Karpas-422 (cell line): ENCODE results near the gene ATG101. TPM values are rescaled to one million over a fixed set of nuclear protein-coding genes. Genes with fewer than 3 reads are reported as not detected.
A peak's percentile ranks its signal among the peaks of the same experiment; 100 is the strongest.
"Not testable (repeated sequence)": the region's sequence is repeated elsewhere in the genome, so short reads cannot be mapped to it uniquely, and the experiment has no call there.

Experiments
- DNase-seq: peaks from one replicate; pipeline ENCODE4 v3.0.0-alpha.2; 2015
- H2AFZ ChIP-seq: fragments of 200-600 bp; sonication (generic); 2 replicates; pipeline ENCODE4 v1.6.1; 2014; ENCODE audit warnings: antibody characterized with exemption, low read length, mixed read lengths
- H3K27ac ChIP-seq: fragments of 200-600 bp; sonication (generic); 2 replicates; pipeline ENCODE4 v1.5.1; 2014; ENCODE audit warnings: mild to moderate bottlenecking, low read length, moderate library complexity
- H3K27me3 ChIP-seq: fragments of 200-600 bp; sonication (generic); 2 replicates; pipeline ENCODE4 v1.6.1; 2014; ENCODE audit warnings: low read length, mixed read lengths
- H3K36me3 ChIP-seq: fragments of 200-600 bp; sonication (generic); 2 replicates; pipeline ENCODE4 v1.6.1; 2014; ENCODE audit warnings: low read length, mixed read lengths; ENCODE audit not compliant: insufficient read depth
- H3K4me1 ChIP-seq: fragments of 200-600 bp; sonication (generic); 2 replicates; pipeline ENCODE4 v1.6.1; 2014; ENCODE audit warnings: mild to moderate bottlenecking, low read length, mixed read lengths
- H3K4me2 ChIP-seq: fragments of 200-600 bp; sonication (generic); 2 replicates; pipeline ENCODE4 v1.6.1; 2014; ENCODE audit warnings: low read length, low read depth, mild to moderate bottlenecking; ENCODE audit not compliant: poor library complexity, severe bottlenecking
- H3K4me3 ChIP-seq: fragments of 200-600 bp; sonication (generic); 2 replicates; pipeline ENCODE4 v1.5.1; 2014; ENCODE audit warnings: mild to moderate bottlenecking, antibody characterized with exemption, low read length, mixed read lengths
- H3K79me2 ChIP-seq: fragments of 200-600 bp; sonication (generic); 2 replicates; pipeline ENCODE4 v1.6.1; 2014; ENCODE audit warnings: mild to moderate bottlenecking, low read length, mixed read lengths
- H3K9ac ChIP-seq: fragments of 200-600 bp; sonication (generic); 2 replicates; pipeline ENCODE4 v1.6.0; 2014; ENCODE audit warnings: low read length
- H3K9me2 ChIP-seq: fragments of 200-600 bp; sonication (generic), shearing (Covaris generic); replicated peaks from 2 replicates; pipeline ENCODE4 v1.6.0; 2014; ENCODE audit warnings: mild to moderate bottlenecking, low read length, moderate library complexity; ENCODE audit not compliant: insufficient read depth
- H3K9me3 ChIP-seq: fragments of 300-700, 200-600 bp; sonication (generic); 2 replicates; pipeline ENCODE4 v1.6.1; 2014; ENCODE audit warnings: low read length, mixed read lengths
- H4K20me1 ChIP-seq: fragments of 200-600 bp; sonication (generic); 2 replicates; pipeline ENCODE4 v1.6.1; 2014; ENCODE audit warnings: mild to moderate bottlenecking, antibody characterized with exemption, low read length, low read depth; ENCODE audit not compliant: insufficient read depth
- total RNA-seq: library from RNA; depleted of rRNA; stranded (reverse); fragments of >200 nt; shearing (Covaris generic); gene quantifications from 2 replicates; pipeline ENCODE4 v1.2.3, GENCODE V29; 2014; ENCODE audit warnings: low replicate concordance

The ATG101 gene
- total RNA-seq, 1 experiment from 2014 or later = 31.9 TPM

DNA sequence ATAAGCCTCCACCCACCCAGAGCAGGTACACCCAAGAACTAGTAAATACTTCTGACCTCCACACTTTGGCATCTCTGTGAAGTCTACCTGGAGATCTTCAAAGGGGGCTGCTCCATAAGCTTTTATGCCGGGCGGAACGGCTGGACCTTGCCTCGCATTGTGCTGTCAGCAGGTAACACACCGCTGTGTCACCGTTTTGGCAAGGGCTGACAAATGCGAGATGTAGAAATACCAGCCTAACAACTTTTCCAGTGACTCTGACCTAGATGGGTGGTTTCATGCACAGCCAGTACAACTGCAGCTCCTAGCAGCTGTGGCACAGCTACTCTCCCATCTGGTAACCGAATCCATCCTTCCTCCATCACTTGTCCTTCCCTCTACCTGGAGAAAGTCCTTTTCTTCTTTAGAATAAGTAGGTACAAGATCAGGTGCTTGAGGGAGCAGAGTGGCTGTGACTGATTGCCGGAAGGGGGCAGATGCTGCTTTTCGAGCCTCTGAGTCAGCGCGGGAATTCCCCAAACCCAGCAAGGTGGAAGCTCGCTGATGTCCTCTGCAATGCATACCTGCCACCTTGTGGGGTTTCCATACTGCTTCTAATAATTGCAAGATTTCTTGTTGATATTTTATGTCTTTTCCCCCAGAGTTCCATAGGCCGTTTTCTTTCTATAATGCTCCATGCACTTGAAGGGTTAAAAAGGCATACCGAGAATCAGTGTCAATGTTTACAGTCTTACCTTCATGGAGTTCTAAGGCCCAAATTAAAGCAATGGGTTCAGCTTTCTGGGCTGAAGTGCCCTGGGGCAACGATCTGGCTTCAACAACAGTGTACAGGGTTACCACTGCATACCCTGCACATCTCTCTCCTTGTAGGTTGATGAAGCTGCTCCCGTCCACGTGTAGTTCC, 46.7 kb downstream of the ATG101 start:
- H3K9ac ChIP-seq = peak overlapping the region; percentile 58; the same call in 1 of the 2 replicates
- not testable (repeated sequence) for H3K9me3 ChIP-seq, H4K20me1 ChIP-seq, H3K9me2 ChIP-seq, H2AFZ ChIP-seq, H3K79me2 ChIP-seq, H3K27me3 ChIP-seq, H3K36me3 ChIP-seq
- peak overlapping the region; percentile 75 for H3K4me2 ChIP-seq
- peak overlapping the region; percentile 95 for H3K27ac ChIP-seq
- H3K4me1 ChIP-seq = peaks cover 46% of the 10 kb centered on the region
- peak overlapping the region; percentile 59; the same call in 1 of the 2 replicates for H3K4me3 ChIP-seq
- peak; percentile 49 for DNase-seq

DNA sequence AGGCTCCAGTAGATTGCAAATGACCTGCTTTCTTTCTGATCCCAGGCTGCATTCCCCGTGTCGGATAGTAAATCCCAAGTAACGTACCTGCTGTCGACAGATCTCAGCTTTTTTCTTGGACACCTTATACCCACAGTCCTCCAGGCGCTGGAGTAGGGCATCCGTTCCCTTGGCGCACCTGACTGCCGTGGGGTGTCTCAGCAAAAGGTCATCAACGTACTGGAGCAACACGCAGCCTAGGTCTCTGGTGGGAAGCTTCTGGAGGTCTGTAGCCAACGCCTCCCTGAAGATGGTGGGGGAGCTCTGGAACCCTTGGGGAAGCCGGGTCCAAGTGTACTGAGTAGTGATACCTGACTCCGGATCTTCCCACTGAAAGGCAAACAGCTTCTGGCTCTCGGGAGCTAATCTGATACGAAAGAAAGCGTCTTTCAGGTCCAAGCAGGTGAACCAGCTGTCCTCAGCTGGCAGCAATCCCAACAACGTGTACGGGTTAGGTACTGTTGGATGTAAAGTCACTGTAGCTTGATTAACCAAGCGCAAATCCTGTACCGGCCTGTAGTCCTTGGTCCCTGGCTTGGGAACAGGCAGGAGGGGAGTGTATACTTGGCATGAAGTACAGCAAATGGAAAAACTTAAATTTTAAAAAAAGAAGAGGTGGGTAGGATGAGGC, 48.2 kb downstream of the ATG101 start:
- H3K9me2 ChIP-seq, H3K36me3 ChIP-seq, H3K79me2 ChIP-seq, H3K27me3 ChIP-seq, H4K20me1 ChIP-seq, H3K9me3 ChIP-seq: not testable (repeated sequence)
- Histone ChIP-seq H3K4me3 (peak overlapping the region; percentile 59), H3K4me2 (peak overlapping the region; percentile 75), H3K9ac (peak overlapping the region; percentile 58), H3K27ac (peak overlapping the region; percentile 95), H2AFZ (0 out of 2 replicates have a peak overlapping the region, but pooled peaks have one; percentile 69), H3K4me1 (peaks cover 56% of the 10 kb centered on the region)
- DNase-seq = peak; percentile 76

DNA sequence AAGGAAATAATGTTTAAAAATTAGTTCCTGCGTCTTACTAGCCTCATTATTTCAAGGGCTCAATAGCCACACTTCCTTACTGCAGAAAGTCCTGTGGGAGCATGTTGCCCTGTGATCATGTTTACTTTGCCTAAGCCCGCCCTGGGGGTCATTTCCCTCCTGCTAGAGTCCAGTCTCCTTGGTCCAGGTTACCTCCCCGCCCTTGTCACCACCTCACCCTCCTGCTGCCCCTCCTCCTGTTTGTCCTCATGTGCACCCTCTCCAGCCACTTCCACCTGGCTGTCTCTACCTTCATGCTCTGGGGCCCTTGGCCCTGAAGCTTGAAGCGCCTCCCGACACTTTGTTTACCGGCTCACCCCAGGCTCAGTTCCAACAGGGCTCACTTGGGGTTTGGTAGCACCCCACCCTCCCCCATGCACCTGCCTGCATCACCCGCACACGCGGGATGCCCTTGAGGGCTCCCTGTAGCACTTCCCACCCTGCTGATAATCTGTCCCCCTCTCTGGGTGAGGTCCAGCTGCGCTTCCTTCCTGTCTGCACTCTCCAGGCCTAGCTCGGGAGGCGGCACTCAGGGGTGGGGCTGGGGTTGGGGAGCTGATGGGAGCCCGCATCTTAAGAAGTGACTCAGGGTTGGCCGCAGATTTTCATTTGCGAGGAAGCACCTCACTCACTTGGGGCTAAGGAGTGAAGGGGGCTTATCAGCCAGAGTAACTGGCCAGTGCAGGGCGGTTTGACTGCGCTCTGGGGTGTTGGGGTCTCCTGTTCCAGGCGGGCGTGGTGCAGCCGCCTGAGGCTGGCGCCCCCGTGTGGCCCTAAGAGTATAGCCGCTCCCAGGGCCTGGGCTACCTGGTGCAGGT, 49.8 kb downstream of the ATG101 start:
- H3K27me3 ChIP-seq = no peaks in the 10 kb centered on the region
- H3K4me3 ChIP-seq = peak overlapping the region; percentile 39; the same call in 1 of the 2 replicates
- H4K20me1 ChIP-seq = no peaks in the 10 kb centered on the region
- H3K4me2 ChIP-seq = peak overlapping the region; percentile 75
- H3K9me3 ChIP-seq = no peaks in the 10 kb centered on the region
- no peaks in the 10 kb centered on the region for H3K9me2 ChIP-seq
- H3K9ac ChIP-seq = peak overlapping the region; percentile 58
- DNase-seq = peak; percentile 93
- H3K79me2 ChIP-seq = no peaks in the 10 kb centered on the region
- peak overlapping the region; percentile 95 for H3K27ac ChIP-seq
- peak overlapping the region; percentile 17; the same call in 1 of the 2 replicates for H2AFZ ChIP-seq
- H3K36me3 ChIP-seq = no peaks in the 10 kb centered on the region
- H3K4me1 ChIP-seq = peaks cover 72% of the 10 kb centered on the region

DNA sequence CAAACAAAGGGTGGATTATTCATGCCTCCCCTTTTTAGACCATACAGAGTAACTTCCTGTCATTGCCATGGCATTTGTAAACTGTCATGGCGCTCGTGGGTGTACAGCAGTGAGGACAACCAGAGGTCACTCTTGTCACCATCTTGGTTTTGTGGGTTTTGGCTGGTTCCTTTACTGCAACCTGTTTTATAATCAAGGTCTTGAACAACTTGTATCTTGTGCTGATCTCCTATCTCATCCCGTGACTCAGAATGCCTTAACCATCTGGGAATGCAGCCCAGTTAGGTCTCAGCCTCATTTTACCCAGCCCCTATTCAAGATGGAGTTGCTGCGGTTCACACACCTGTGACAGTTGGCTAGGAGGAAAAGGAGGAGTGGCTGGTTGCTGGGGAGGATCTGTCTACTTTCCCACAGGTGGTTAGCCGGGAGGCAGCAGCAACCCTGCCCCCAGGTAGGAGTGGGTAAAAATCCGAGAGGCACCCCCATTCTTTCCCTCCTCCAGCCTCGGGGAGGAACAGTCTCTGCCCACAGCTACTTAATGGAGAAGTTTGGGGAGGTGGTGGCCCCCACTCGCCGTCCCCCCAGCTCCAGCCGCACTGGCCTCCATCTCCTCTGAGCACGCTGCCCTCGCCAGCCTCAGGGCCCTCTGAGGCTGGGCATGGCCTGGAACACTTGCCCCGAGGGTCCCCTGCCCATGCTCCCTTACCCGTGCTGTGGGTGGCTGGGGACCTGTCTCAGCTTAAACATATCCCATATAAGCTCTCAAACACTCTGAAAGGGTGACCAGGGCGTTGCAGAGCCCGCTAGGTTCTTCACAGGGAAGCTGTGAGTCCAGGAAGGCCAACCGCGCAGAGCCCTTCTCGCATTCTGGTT, 51.4 kb downstream of the ATG101 start:
- H3K79me2 ChIP-seq = no peaks in the 10 kb centered on the region
- peak; percentile 44 for DNase-seq
- peak overlapping the region; percentile 43 for H3K9ac ChIP-seq
- H3K36me3 ChIP-seq = no peaks in the 10 kb centered on the region
- no peaks in the 10 kb centered on the region for H4K20me1 ChIP-seq
- peaks cover 75% of the 10 kb centered on the region for H3K4me1 ChIP-seq
- peak overlapping the region; percentile 23; the same call in 1 of the 2 replicates for H3K4me3 ChIP-seq
- H3K4me2 ChIP-seq = peak overlapping the region; percentile 24
- no peaks in the 10 kb centered on the region for H3K27me3 ChIP-seq
- peak overlapping the region; percentile 95 for H3K27ac ChIP-seq
- no peaks in the 10 kb centered on the region for H3K9me3 ChIP-seq
- peak overlapping the region; percentile 76 for H2AFZ ChIP-seq
- no peaks in the 10 kb centered on the region for H3K9me2 ChIP-seq

DNA sequence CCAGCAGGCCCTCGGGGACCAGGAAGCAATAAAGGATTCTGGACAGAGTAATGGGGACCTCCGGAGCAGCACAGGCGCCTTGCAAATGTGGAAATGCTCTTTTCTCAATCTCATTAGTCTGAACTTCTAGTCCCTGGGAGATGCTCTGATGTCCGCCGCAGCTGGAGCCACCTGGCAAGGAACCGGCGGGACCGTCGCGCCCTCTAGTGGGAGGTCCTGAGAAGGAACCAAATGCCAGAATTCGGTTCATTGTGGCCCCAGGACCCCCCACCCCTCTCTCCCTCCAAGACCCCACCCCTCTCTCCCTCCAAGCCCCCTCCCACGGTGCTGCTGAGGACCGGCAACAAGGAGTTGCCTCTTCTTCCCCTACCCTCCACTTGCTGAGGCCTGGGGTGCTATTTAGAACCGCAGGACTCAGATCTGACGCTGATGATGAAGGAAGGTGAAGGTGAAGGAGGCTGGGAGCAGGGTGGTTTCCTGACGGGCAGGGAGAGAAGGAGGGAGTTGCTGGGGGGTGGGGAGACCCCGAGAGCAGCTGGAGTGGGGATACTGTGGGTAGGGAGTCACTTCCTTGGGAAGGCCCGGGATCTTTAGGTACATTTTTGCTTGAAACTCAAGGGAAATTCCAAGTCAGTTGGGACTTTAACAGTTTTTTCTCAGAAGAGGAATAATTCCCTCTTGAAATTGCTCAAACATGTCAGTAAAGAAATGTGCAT, 52.2 kb downstream of the ATG101 start:
- no peaks in the 10 kb centered on the region for H3K27me3 ChIP-seq
- H3K9ac ChIP-seq = peak overlapping the region; percentile 43
- H3K9me3 ChIP-seq = no peaks in the 10 kb centered on the region
- peak overlapping the region; percentile 95 for H3K27ac ChIP-seq
- no peaks in the 10 kb centered on the region for H3K9me2 ChIP-seq
- H3K36me3 ChIP-seq = no peaks in the 10 kb centered on the region
- DNase-seq = peak; percentile 93
- peak overlapping the region; percentile 47 for H2AFZ ChIP-seq
- peak overlapping the region; percentile 26 for H3K4me2 ChIP-seq
- H4K20me1 ChIP-seq = no peaks in the 10 kb centered on the region
- peaks cover 71% of the 10 kb centered on the region for H3K4me1 ChIP-seq
- H3K4me3 ChIP-seq = peak overlapping the region; percentile 23; the same call in 1 of the 2 replicates
- no peaks in the 10 kb centered on the region for H3K79me2 ChIP-seq

DNA sequence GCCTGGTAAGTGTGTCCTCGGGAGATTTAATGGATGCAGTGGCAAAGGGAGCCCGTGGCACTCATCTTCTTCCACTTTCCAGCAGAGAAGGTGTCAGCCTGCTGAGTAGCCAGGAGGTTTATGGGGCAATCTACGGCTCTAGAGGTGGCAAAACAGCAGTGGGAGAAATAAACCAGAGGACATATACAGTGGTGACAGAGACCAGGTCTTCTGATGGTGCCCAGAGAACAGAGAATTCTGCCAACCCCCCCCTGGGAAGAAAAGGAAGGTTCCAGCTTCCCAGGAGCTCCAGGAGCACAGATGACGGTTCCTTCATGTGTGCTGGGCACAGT, 52.7 kb downstream of the ATG101 start:
- H3K27me3 ChIP-seq = no peaks in the 10 kb centered on the region
- peak; percentile 45 for DNase-seq
- no peaks in the 10 kb centered on the region for H3K9me2 ChIP-seq
- no peak overlapping the region for H3K4me3 ChIP-seq
- H4K20me1 ChIP-seq = no peaks in the 10 kb centered on the region
- H3K4me1 ChIP-seq = peaks cover 66% of the 10 kb centered on the region
- no peaks in the 10 kb centered on the region for H3K9me3 ChIP-seq
- H3K36me3 ChIP-seq = no peaks in the 10 kb centered on the region
- H2AFZ ChIP-seq = no peak overlapping the region
- H3K4me2 ChIP-seq = no peak overlapping the region
- peak overlapping the region; percentile 29 for H3K9ac ChIP-seq
- no peaks in the 10 kb centered on the region for H3K79me2 ChIP-seq
- H3K27ac ChIP-seq = peak overlapping the region; percentile 41; the same call in 1 of the 2 replicates

DNA sequence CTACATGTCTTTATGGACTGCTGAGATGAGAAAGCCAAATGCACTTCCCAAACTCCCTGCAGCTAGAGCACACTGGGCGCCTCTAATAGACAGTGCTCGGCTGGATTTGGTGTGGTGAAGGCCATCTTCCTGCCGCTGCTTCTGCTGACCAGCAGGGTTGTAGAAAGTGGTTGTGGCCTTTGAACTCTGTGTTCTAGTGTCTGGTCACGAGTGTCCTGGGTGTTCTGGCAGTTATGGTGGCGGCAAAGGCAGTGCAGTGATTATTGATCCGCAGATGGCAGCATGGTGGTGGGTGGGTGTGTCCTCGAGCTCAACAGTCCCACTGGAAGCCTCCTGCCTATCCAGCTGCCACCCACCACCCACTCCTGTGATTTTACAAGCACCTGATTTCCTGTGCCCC, 53.1 kb downstream of the ATG101 start:
- Histone ChIP-seq H3K9me3 (no peaks in the 10 kb centered on the region), H3K36me3 (no peaks in the 10 kb centered on the region), H3K9ac (no peak overlapping the region), H3K27me3 (no peaks in the 10 kb centered on the region), H3K4me2 (no peak overlapping the region), H3K4me1 (peaks cover 62% of the 10 kb centered on the region), H2AFZ (no peak overlapping the region), H3K27ac (0 out of 2 replicates have a peak overlapping the region, but pooled peaks have one; percentile 41), H4K20me1 (no peaks in the 10 kb centered on the region), H3K79me2 (no peaks in the 10 kb centered on the region), H3K4me3 (no peak overlapping the region), H3K9me2 (no peaks in the 10 kb centered on the region)
- no peak for DNase-seq
